NCI-H526 treated with DMSO at 0.1 percent for 48 hours (cell line): ENCODE measurements around the gene FGF2.
"Not testable (repeated sequence)": the region's sequence is repeated elsewhere in the genome, so short reads cannot be mapped to it uniquely, and the experiment has no call there.

Source experiments
- DNase-seq: peaks from one replicate; lab custom pipeline; 2025; lab: John Stamatoyannopoulos, UW

FGF2 gene

GRCh38 chr4:122847931-122848330, 21.3 kb downstream of the FGF2 start:
- DNase-seq: no peak

- DNase-seq: not testable (repeated sequence)
Observed at GRCh38 chr4:122849789-122850188, 23.2 kb downstream of the FGF2 start.

GRCh38 chr4:122851568-122851967, 24.9 kb downstream of the FGF2 start:
- no peak for DNase-seq

- DNase-seq: peak; percentile 79
Observed at GRCh38 chr4:122854447-122855352, 28.1 kb downstream of the FGF2 start.

- no peak for DNase-seq
Observed at GRCh38 chr4:122855353-122855890, 28.8 kb downstream of the FGF2 start.

- DNase-seq: no peak
Observed at GRCh38 chr4:122857160-122857559, 30.5 kb downstream of the FGF2 start.

GRCh38 chr4:122858705-122859104, 32.1 kb downstream of the FGF2 start:
- no peak for DNase-seq

- DNase-seq: no peak
Observed at GRCh38 chr4:122861172-122861943, 34.7 kb downstream of the FGF2 start.

- no peak for DNase-seq
Observed at GRCh38 chr4:122863639-122864038, 37.0 kb downstream of the FGF2 start.

GRCh38 chr4:122865425-122865824, 38.8 kb downstream of the FGF2 start:
- DNase-seq: no peak

GRCh38 chr4:122868235-122868634, 41.6 kb downstream of the FGF2 start:
- not testable (repeated sequence) for DNase-seq

GRCh38 chr4:122873146-122873545, 46.5 kb downstream of the FGF2 start:
- DNase-seq: no peak

GRCh38 chr4:122873821-122874593, 47.4 kb downstream of the FGF2 start:
- no peak for DNase-seq

GRCh38 chr4:122875949-122876348, 49.3 kb downstream of the FGF2 start:
- no peak for DNase-seq

- no peak for DNase-seq
Observed at GRCh38 chr4:122876456-122876855, 49.8 kb downstream of the FGF2 start.

GRCh38 chr4:122879001-122879400, 52.4 kb downstream of the FGF2 start:
- DNase-seq: no peak

GRCh38 chr4:122882857-122883735, 56.5 kb downstream of the FGF2 start:
- DNase-seq: no peak

GRCh38 chr4:122884499-122884898, 57.9 kb downstream of the FGF2 start:
- no peak for DNase-seq

GRCh38 chr4:122889726-122890125, 63.1 kb downstream of the FGF2 start:
- DNase-seq: no peak

GRCh38 chr4:122890147-122890795, 63.6 kb downstream of the FGF2 start:
- no peak for DNase-seq
